GM18526 (cell line): ENCODE measurements around the gene NPIPA1.
"Not testable (repeated sequence)": the region's sequence is repeated elsewhere in the genome, so short reads cannot be mapped to it uniquely, and the experiment has no call there.

ENCODE experiments used
- POLR2A ChIP-seq: IDR thresholded peaks from 3 replicates; pipeline ENCODE4 v1.6.1; 2011; ENCODE audit not compliant: insufficient read length; ENCODE audit errors: extremely low read depth

The NPIPA1 gene

DNA sequence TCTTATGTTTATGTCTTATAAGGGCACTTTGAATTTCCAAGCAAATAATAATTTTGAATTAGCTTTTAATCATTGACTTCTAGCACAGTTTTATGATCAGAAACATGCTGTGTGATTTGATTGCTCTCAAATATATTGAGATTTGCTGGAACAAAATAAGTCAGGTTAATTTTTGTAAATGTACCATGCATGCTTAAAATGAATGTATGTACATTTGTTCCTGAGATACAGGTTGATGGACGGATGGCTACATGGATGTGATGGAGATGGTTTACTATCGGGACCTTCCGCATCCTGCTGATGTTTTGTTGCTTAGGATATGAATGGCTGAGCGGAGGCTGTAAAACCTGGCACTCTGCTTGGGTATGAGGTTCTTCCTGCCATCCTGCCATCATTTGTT is at the start of gene NPIPA1:
Gene NPIPA1 (plus strand): TSS at position 301 of the 400 bp plus-strand sequence. CDS start 0 bp downstream, at position 301.
- not testable (repeated sequence) for TF ChIP-seq POLR2A

DNA sequence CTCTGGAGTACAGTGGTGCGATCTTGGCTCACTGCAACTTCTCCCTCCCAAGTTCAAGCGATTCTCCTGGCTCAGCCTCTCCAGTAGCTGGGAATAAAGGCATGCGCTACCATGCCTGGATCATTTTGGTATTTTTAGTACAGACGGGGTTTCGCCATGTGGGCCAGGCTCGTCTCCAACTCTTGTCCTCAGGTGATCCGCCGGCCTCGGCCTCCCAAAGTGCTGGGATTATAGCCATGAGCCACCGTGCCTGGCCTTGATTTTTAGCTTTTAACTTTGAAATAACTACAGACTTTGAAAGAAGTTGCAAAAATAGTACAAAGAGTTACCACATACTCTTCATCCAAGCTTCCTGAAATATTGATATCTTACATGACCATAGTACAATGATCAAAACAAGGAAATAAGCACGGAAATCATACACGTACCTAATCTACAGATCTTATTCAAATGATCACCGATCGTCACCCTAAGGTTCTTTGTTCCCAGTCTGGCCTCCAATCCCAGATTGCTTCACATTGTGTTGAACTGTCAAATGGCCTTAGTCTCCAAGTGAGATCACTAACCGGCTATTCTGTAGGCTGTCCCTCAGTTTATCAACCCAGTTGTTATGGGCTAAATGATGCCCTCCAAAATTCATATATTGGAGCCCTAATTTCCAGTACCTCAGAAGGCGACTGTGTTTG is 18.4 kb downstream of the NPIPA1 start:
- no peak for TF ChIP-seq POLR2A

DNA sequence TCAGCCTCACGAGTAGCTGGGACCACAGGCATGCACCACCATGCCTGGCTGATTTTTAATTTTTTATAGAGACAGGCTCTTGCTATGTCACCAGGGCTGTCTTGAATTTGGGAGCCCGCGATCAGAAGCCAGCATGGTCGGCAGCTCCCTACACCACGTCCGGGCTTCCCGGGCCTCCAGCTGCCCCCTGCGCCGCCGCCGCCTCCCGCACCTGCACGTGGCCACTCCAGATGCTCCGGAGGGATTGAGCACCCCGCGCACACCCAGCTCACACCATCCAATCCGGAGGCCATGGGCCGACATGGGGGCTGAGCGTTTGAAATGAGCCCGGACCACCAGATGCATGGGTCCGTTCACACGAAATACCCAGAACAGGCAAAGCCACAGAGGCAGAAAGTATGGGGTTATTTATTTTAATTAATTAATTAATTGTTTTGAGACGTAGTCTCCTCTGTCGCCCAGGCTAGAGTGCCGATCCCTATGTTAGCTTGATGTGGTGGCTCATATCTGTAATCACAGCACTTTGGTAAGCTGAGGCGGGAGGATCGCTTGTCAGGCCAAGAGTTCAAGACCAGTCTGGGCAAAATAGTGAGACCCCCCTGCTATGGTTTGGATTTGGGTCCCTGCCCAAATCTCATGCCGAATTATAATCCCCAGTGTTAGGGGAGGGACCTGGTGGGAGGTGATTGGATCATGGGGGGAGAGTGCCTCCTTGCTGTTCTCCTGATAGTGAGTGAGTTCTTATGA is 20.5 kb downstream of the NPIPA1 start:
- no peak for TF ChIP-seq POLR2A

DNA sequence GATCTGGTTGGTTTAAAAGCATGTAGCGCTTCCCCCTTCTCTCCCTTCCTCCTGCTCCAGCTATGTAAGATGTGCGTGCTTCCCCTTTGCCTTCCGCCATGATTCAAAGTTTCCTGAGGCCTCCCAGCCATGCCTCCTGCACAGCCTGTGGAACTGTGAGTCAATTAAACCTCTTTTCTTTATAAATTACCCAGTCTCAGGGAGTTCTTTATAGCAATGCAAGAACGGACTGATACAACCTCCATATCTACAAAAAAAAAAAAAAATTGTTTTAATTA is 21.0 kb downstream of the NPIPA1 start:
- no peak for TF ChIP-seq POLR2A

DNA sequence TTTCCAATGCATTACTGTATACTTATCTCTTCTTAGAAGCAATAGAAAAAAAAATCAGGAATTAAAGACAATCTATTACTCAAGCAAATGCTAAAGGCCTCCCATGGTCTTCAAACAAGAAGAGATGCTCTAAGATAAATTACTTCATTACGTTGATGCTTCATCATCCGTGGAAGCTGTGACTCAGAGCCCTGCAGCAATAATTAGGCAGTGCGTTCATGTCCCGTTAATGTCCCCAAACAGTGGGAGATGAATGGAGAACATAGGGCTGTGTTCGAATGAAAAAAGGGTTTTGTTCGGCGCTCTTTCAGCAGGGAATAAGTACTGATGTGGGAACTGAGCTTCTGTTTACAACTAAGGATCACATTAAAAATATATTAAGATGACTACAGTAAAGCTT is 21.7 kb downstream of the NPIPA1 start:
- no peak for TF ChIP-seq POLR2A

DNA sequence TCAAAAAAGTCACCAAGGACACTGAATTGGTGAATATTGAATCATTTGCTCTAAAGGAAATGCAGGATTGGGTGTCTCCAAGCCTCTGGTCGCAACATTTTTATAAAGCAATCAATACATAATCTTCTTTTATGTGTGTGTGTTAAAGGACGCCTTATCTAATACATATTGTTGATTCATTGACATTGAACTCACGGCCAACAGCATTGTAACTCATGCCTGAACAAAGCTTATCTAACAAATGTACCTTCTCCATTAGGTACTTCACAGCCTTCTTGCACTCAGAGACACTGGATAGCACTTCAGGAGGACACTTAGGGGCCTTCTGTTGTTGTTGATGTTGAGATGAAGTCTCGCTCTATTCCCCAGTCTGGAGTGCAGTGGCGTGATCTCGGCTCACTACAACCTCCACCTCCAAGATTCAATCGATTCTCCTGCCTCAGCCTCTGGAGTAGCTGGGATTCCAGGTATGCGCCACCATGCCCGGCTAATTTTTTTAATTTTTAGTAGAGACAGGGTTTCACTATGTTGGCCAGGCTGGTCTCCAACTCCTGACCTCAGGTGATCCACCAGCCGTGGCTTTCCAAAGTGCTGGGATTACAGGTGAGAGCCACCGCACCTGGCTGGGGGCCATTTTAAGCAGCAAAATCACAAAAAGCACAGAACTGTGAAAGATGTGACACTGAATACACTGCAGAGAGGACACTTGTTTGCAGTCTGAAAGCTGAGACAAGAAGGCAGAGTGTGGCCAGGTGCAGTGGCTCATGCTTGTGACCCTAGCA is 24.4 kb downstream of the NPIPA1 start:
- TF ChIP-seq POLR2A = no peak

DNA sequence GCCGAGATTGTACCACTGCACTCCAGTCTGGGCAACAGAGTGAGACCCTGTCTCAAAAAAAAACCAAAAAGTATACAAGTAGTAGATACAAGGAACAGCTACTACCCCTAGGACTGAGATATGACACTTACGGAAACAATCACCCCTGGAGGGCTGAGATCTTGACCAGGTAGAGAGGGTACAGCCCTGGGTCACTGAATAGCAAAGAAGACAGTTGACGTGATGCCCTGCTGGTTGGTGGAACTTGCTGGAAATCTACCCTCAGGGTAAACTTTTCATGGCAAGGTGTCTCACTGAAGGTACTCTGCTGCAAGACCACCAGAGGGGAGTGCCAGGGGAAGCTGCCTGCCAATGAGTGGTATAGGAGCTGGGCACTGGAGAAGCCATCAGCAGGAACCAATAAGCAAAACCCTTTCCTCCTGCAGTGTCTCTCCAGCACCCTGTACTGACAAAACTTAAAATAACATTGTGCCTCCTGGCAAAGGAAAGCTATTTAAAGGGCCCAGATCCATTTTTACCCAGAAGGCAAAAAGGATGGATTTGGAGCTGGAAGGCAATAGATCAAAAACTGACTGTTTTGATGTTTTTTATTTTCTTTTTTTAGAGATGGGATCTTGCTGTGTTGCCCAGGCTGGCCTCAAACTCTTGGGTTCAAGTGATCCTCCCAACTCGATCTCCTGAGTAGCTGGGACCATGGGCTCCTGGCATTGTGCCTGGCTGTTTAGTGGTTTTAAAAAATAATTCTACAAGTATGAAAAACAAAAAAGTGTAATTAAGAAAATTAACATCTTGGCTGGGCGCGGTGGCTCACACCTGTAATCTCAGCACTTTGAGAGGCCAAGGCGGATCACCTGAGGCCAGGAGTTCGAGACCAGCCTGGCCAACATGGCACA is 26.3 kb downstream of the NPIPA1 start:
- no peak for TF ChIP-seq POLR2A

DNA sequence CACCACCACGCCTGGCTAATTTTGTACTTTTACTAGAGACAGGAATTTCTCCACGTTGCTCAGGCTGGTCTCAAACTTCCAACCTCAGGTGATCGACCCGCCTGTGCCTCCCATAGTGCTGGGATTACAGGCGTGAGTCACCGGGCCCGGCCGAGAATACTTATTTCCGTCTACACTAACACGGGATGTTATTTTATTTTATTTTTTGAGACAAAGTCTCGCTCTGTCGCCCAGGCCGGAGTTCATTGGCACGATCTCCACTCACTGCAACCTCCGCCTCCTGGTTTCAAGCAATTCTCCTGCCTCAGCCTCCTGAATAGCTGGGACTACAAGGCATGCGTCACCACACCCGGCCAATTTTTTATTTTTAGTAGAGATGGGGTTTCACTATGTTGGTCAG is 28.1 kb downstream of the NPIPA1 start:
- TF ChIP-seq POLR2A = no peak

DNA sequence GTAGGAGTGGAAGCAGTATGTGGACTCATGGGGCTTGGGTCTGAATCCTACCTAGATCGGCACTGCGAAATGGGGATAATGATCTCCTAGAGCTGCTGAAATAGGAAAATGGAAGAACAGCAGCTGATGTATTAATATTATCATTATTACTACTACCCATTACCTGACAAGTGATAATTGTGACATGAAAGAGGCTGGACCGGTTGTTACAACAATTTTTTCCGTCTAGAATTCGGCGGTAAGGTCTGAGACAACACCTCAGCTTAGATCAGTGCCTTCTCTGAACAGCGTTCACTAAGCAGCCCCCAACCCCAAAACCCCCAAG is 37.0 kb downstream of the NPIPA1 start:
- peak; percentile 29 for TF ChIP-seq POLR2A

DNA sequence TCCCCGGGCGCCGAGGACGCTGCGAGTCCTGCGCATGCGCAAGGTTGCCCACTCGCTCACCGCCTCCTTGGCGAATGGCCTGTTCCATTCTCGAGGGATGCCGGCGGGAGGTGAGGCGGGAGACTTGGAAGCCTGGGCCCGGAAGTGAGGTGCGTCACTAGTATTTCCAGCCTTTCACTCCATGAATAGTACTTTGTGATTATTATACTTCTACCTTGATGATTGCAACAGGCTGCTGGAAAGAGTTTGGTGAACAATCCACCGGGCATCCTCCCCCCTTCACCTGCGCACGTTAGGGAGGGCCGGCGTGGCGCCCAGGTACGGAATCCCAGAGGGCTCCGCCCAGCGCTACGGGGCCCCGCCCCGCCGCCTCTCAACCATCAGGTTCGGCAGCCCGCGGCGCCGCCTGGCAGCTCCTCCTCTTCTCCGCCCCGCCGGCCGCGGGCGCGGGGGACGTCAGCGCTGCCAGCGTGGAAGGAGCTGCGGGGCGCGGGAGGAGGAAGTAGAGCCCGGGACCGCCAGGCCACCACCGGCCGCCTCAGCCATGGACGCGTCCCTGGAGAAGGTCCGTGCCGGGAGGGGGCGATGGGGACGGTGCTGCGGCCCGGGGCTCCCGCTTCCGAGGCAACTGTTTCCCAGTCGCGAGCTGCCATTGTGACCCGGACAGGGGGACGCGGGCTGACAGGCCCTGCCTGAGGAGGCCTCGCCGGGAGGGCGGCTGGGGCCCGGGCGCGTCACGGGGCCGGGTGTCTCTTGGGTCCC is 37.6 kb downstream of the NPIPA1 start, which contains the start of gene PDXDC1:
Gene PDXDC1 (plus strand): TSS at position 371 of the 762 bp plus-strand sequence. CDS start 174 bp downstream, at position 545.
- TF ChIP-seq POLR2A = peak; percentile 66
